ENCODE results near the gene GAREM1.

- TF ChIP-seq CTCF (conservative IDR thresholded peaks at IDR 0.05) (no peak), EZH2 (IDR thresholded peaks at IDR 0.05; ENCODE audit: low read depth) (no peak)
Observed at GRCh38 chr18:32238635-32239268, 231.9 kb downstream of the GAREM1 start.

All from PC-9 (cell line).